Measurements from ENCODE around the gene RNASET2. TPM values are rescaled to one million over a fixed set of nuclear protein-coding genes. Genes with fewer than 3 reads are reported as not detected.
A peak's percentile ranks its signal among the peaks of the same experiment; 100 is the strongest.

RNASET2 gene
- total RNA-seq, result 13.0 TPM
- long read RNA-seq, transcript RNASET2-210 (9 exons, 1,375 nt), result major isoform, 15 of 34 reads
- long read RNA-seq, partial matches to known transcripts, result 1 of 34 reads
- long read RNA-seq, other reads (novel, unspliced or antisense), result 18 of 34 reads

GRCh38 chr6:166956444-166957086, at the start of gene RNASET2:
TSS of gene RNASET2 (minus strand) at chr6:166956550. CDS start at chr6:166956182, 368 bp downstream.
- DNase-seq (peak; percentile 100), ATAC-seq (peak; percentile 99)
- intact Hi-C loops (cut with micrococcal nuclease), result no loop called here

GRCh38 chr6:167005350-167006159, 49.2 kb upstream of the RNASET2 start:
- intact Hi-C loops (cut with micrococcal nuclease), result no loop called here
- DNase-seq, result peak; percentile 79
- peak; percentile 81 for ATAC-seq

GRCh38 chr6:167000759-167001158, 44.4 kb upstream of the RNASET2 start:
- intact Hi-C loops (cut with micrococcal nuclease), result no loop called here
- no peak for ATAC-seq
- no peak for DNase-seq

- intact Hi-C loops (cut with micrococcal nuclease), result no loop called here
- DNase-seq (no peak), ATAC-seq (no peak)
Observed at GRCh38 chr6:166999884-167000253, 43.5 kb upstream of the RNASET2 start.

- peak; percentile 99 for ATAC-seq
- intact Hi-C loops (cut with micrococcal nuclease), result no loop called here
- peak; percentile 98 for DNase-seq
Observed at GRCh38 chr6:166999145-166999883, 43.0 kb upstream of the RNASET2 start, which contains the start of gene CEP43. TSS of gene CEP43 (plus strand) at chr6:166999397. CDS start at chr6:166999413, 16 bp downstream.

- intact Hi-C loops (cut with micrococcal nuclease), result no loop called here
- DNase-seq (peak; percentile 43), ATAC-seq (peak; percentile 2)
Observed at GRCh38 chr6:166998256-166999144, 42.1 kb upstream of the RNASET2 start.

- DNase-seq (peak; percentile 59), ATAC-seq (peak; percentile 22)
- intact Hi-C loops (cut with micrococcal nuclease), result no loop called here
Observed at GRCh38 chr6:166997768-166998255, 41.5 kb upstream of the RNASET2 start.

- no peak for DNase-seq
- ATAC-seq, result no peak
- intact Hi-C loops (cut with micrococcal nuclease), result no loop called here
Observed at GRCh38 chr6:166997348-166997747, 41.0 kb upstream of the RNASET2 start.

GRCh38 chr6:166996406-166996805, 40.1 kb upstream of the RNASET2 start:
- no peak for ATAC-seq

GRCh38 chr6:166989427-166990032, 33.2 kb upstream of the RNASET2 start:
- DNase-seq, result no peak
- intact Hi-C loops (cut with micrococcal nuclease), result no loop called here
- peak; percentile 30 for ATAC-seq

More at GRCh38 chr6:166996406-166996805, 40.1 kb upstream of the RNASET2 start:
- no peak for DNase-seq
- intact Hi-C loops (cut with micrococcal nuclease), result no loop called here

GRCh38 chr6:166988674-166989201, 32.4 kb upstream of the RNASET2 start:
- ATAC-seq (no peak), DNase-seq (no peak)
- intact Hi-C loops (cut with micrococcal nuclease), result no loop called here

GRCh38 chr6:166987930-166988329, 31.6 kb upstream of the RNASET2 start:
- ATAC-seq (no peak), DNase-seq (no peak)
- intact Hi-C loops (cut with micrococcal nuclease), result no loop called here

- intact Hi-C loops (cut with micrococcal nuclease), result no loop called here
- no peak for ATAC-seq
Observed at GRCh38 chr6:166987448-166987847, 31.1 kb upstream of the RNASET2 start.

GRCh38 chr6:166980738-166981137, 24.4 kb upstream of the RNASET2 start:
- ATAC-seq (no peak), DNase-seq (no peak)
- intact Hi-C loops (cut with micrococcal nuclease), result no loop called here

More at GRCh38 chr6:166987448-166987847, 31.1 kb upstream of the RNASET2 start:
- no peak for DNase-seq

GRCh38 chr6:166977621-166978525, 21.5 kb upstream of the RNASET2 start:
- DNase-seq (no peak), ATAC-seq (no peak)
- intact Hi-C loops (cut with micrococcal nuclease), result no loop called here

- no peak for DNase-seq
- intact Hi-C loops (cut with micrococcal nuclease), result no loop called here
- ATAC-seq, result no peak
Observed at GRCh38 chr6:166976636-166977035, 20.3 kb upstream of the RNASET2 start.

GRCh38 chr6:166972101-166972500, 15.8 kb upstream of the RNASET2 start:
- DNase-seq, result no peak
- intact Hi-C loops (cut with micrococcal nuclease), result no loop called here
- ATAC-seq, result no peak

Measured in left ventricle myocardium superior (tissue), 1 donor.